CD4-positive, alpha-beta T cell (primary cell): ENCODE measurements around the gene REXO1. TPM values are rescaled to one million over a fixed set of nuclear protein-coding genes. Genes with fewer than 3 reads are reported as not detected.

Experiments
- ATAC-seq: fragments of 200-7000 bp; cut with Tn5 transposase; one replicate; pipeline ENCODE4 v1.10.0; 2022; ENCODE audit warnings: mild to moderate bottlenecking; ENCODE audit not compliant: poor library complexity
- CTCF ChIA-PET: fragments of 350-600 bp; sonication (Branson Sonifier 250); formaldehyde crosslinking; loops from one replicate; lab custom pipeline; 2021; ENCODE audit warnings: antibody characterized with exemption, inconsistent platforms; lab: Charles Lee
- POLR2A ChIA-PET: fragments of 350-600 bp; sonication (Branson Sonifier 250); formaldehyde crosslinking; loops from one replicate; lab custom pipeline; 2021; ENCODE audit warnings: antibody characterized with exemption, inconsistent platforms; lab: Charles Lee
- DNase-seq, 14 experiments: peaks; one replicate each; pipeline ENCODE4 v3.0.0-alpha.2; 2013 to 2020; ENCODE audit warnings: mixed read lengths in 2 of 14
- H3K27ac ChIP-seq, 2 donors: one replicate each; pipeline versions ENCODE4 v1.5.1 to v1.7.0; 2013; ENCODE audit warnings: low read length in 2 of 2, low read depth in 1 of 2, mild to moderate bottlenecking in 1 of 2
- H3K27me3 ChIP-seq, 2 experiments: 1 replicate in 1 of 2; 2 replicates in 1 of 2; pipeline versions ENCODE4 v1.6.1 to v1.7.0; 2013; ENCODE audit warnings: low read length in 2 of 2, control low read depth in 1 of 2, mild to moderate bottlenecking in 1 of 2, moderate library complexity in 1 of 2; ENCODE audit not compliant: insufficient read depth in 2 of 2, control insufficient read depth in 1 of 2
- H3K36me3 ChIP-seq: one replicate; pipeline ENCODE4 v1.6.1; 2013; ENCODE audit warnings: low read length, control low read depth; ENCODE audit not compliant: insufficient read depth
- H3K4me1 ChIP-seq: one replicate; pipeline ENCODE4 v1.6.1; 2013; ENCODE audit warnings: low read length, control low read depth; ENCODE audit not compliant: insufficient read depth
- H3K4me3 ChIP-seq: one replicate; pipeline ENCODE4 v1.5.1; 2013; ENCODE audit warnings: mild to moderate bottlenecking, low read length, moderate library complexity
- H3K9me3 ChIP-seq, 2 experiments: 1 replicate in 1 of 2; 2 replicates in 1 of 2; pipeline versions ENCODE4 v1.6.1 to v1.7.0; 2013; ENCODE audit warnings: low read length in 2 of 2, mild to moderate bottlenecking in 2 of 2, control low read depth in 1 of 2, moderate library complexity in 1 of 2; ENCODE audit not compliant: control insufficient read depth in 1 of 2, insufficient read depth in 1 of 2
- H3K27ac Mint-ChIP-seq: one replicate; pipeline ENCODE4 v1.8.0; 2020; ENCODE audit warnings: mixed read lengths
- H3K27me3 Mint-ChIP-seq: one replicate; pipeline ENCODE4 v1.8.0; 2021; ENCODE audit warnings: mixed read lengths
- H3K36me3 Mint-ChIP-seq: one replicate; pipeline ENCODE4 v1.8.0; 2021; ENCODE audit warnings: low read depth, mixed read lengths
- H3K4me1 Mint-ChIP-seq: one replicate; pipeline ENCODE4 v1.8.0; 2021; ENCODE audit warnings: low read depth, mixed read lengths
- H3K4me3 Mint-ChIP-seq: one replicate; pipeline ENCODE4 v1.8.0; 2020; ENCODE audit warnings: mild to moderate bottlenecking, mixed read lengths
- H3K9me3 Mint-ChIP-seq: one replicate; pipeline ENCODE4 v1.8.0; 2020; ENCODE audit warnings: mixed read lengths
- CTCF ChIP-seq: fragments of 200-600 bp; IDR thresholded peaks from one replicate; pipeline ENCODE4 v1.8.0; 2022; ENCODE audit warnings: antibody characterized with exemption, mild to moderate bottlenecking
- intact Hi-C, 2 experiments: fragments of 100-400 bp; cut with DNase I in 1 of 2; cut with micrococcal nuclease in 1 of 2; formaldehyde crosslinking; loops; one replicate each; pipeline versions ENCODE4 v1.15.1 to v1.9.0; 2023 to 2025; cut with DNase I, micrococcal nuclease
- total RNA-seq, 174 experiments: library from RNA in 2 of 174; stranded (reverse) in 2 of 174; gene quantifications; one replicate each; pipeline ENCODE4 v1.2.3 and lab custom pipeline; 2021 to 2026

The REXO1 gene
- total RNA-seq, 2 experiments from 2014 or later, result 106 to 114 TPM

DNA sequence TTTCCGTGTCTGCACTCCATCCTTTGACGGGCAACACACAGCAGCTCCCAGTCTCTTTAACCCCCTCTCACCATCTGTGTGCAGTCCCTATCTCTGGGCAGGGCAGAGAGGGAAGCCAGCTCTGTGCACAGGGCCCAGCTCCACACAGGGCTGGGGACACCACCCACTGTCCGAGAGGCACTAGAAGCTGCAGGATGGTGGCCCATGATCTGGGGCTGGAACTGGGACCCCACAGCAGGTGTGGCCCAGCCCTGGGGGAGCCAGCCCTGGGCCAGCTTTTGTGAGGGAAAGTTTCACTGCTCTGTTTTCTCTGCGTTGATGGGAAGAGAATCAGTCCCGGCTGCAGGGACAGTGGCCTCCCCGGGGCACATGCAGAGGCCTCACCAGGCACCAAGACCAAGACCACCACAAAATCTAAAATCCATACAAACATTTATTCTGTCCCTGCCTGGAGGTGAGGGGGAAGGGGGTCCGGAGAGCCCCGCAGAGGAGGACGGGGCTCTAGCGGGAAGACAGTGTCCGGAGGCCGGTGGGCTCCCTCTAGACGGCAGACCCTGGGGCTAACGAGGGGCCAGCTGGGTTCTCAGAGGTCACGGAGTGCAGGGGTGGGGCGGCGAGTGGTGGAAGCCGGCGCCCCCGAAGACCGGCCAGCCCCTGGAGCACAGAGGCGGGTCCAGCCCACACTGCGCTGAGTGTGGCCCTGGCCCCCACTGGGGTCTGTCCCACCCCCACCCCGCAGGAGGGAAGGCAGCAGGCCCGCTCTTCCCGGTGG, 33.3 kb downstream of the REXO1 start:
- peaks cover 36% of the 10 kb centered on the region for H3K36me3 Mint-ChIP-seq
- POLR2A ChIA-PET, result no interaction called here
- no peak for TF ChIP-seq CTCF
- CTCF ChIA-PET, result interaction anchor here (1.2 kb wide), 1 partner anchor 11 kb away, joined by 6 read pairs; no protein-coding TSS in a partner anchor
- H3K27ac Mint-ChIP-seq, result no peak overlapping the region
- H3K9me3 Mint-ChIP-seq, result no peaks in the 10 kb centered on the region
- H3K4me1 Mint-ChIP-seq, result peaks cover 11% of the 10 kb centered on the region
- no peak overlapping the region for H3K4me3 ChIP-seq
- H3K9me3 ChIP-seq, result no peaks in the 10 kb centered on the region
- no peak overlapping the region for H3K4me3 Mint-ChIP-seq
- intact Hi-C loops, result loop anchor here in 1 of 2 experiments (5.0 kb wide), 2 partner anchors 208 to 268 kb away; partner anchors contain the start of gene UQCR11
- ATAC-seq, result no peak
- H3K4me1 ChIP-seq, result peaks cover 22% of the 10 kb centered on the region
- no peak for DNase-seq
- no peaks in the 10 kb centered on the region for H3K27me3 Mint-ChIP-seq
- peaks cover 46% of the 10 kb centered on the region for H3K36me3 ChIP-seq
- no peaks in the 10 kb centered on the region for H3K27me3 ChIP-seq
- no peak overlapping the region for H3K27ac ChIP-seq

- H3K4me1 ChIP-seq, result peaks cover 22% of the 10 kb centered on the region
- H3K27ac ChIP-seq, result no peak overlapping the region
- H3K27me3 ChIP-seq, result no peaks in the 10 kb centered on the region
- no peaks in the 10 kb centered on the region for H3K9me3 ChIP-seq
- Mint-ChIP-seq H3K36me3 (peaks cover 35% of the 10 kb centered on the region), H3K4me1 (peaks cover 11% of the 10 kb centered on the region), H3K27me3 (no peaks in the 10 kb centered on the region), H3K4me3 (no peak overlapping the region), H3K9me3 (no peaks in the 10 kb centered on the region), H3K27ac (no peak overlapping the region)
- POLR2A ChIA-PET, result no interaction called here
- intact Hi-C loops, result loop anchor here in 1 of 2 experiments (5.0 kb wide), 2 partner anchors 207 to 267 kb away; partner anchors contain the start of gene UQCR11
- no peak for ATAC-seq
- H3K4me3 ChIP-seq, result no peak overlapping the region
- DNase-seq, result no peak
- CTCF ChIA-PET, result interaction anchor here (1.2 kb wide), 1 partner anchor 12 kb away, joined by 6 read pairs; no protein-coding TSS in a partner anchor
- peaks cover 40% of the 10 kb centered on the region for H3K36me3 ChIP-seq
- TF ChIP-seq CTCF, result no peak
Measured at GRCh38 chr19:1814391-1814790, 33.9 kb downstream of the REXO1 start.

- Histone ChIP-seq H3K27ac (peak overlapping the region in 1 of 2 donors; percentile 34), H3K36me3 (peaks cover 31% of the 10 kb centered on the region), H3K4me1 (peaks cover 22% of the 10 kb centered on the region), H3K27me3 (no peaks in the 10 kb centered on the region), H3K9me3 (no peaks in the 10 kb centered on the region), H3K4me3 (peak overlapping the region; percentile 81)
- CTCF ChIA-PET, result interaction anchor here (1.2 kb wide), 1 partner anchor 13 kb away, joined by 6 read pairs; no protein-coding TSS in a partner anchor
- peaks cover 35% of the 10 kb centered on the region for H3K36me3 Mint-ChIP-seq
- peaks cover 11% of the 10 kb centered on the region for H3K4me1 Mint-ChIP-seq
- intact Hi-C loops, result loop anchor here (2.0 to 5.0 kb wide), 3 partner anchors 206 to 266 kb away; partner anchors contain the start of genes MBD3 (in 1 of the 2) and UQCR11 (in 1 of the 2)
- ATAC-seq (no peak), DNase-seq (no peak)
- peak overlapping the region; percentile 96 for H3K4me3 Mint-ChIP-seq
- POLR2A ChIA-PET, result no interaction called here
- no peaks in the 10 kb centered on the region for H3K9me3 Mint-ChIP-seq
- H3K27me3 Mint-ChIP-seq, result no peaks in the 10 kb centered on the region
- TF ChIP-seq CTCF, result peak; percentile 10
- H3K27ac Mint-ChIP-seq, result peak overlapping the region; percentile 87
Measured at GRCh38 chr19:1813192-1814182, 34.8 kb downstream of the REXO1 start.
